IMR-90 (cell line): ENCODE results near the gene AURKA. TPM values are rescaled to one million over a fixed set of nuclear protein-coding genes. Genes with fewer than 3 reads are reported as not detected.

Source experiments
- ATAC-seq: fragments of 200-7000 bp; cut with Tn5 transposase; 2 replicates; pipeline ENCODE4 v1.9.1; 2020; ENCODE audit warnings: low read depth, mild to moderate bottlenecking, moderate library complexity
- BruUV-seq: library from RNA; stranded (reverse); fragments of 400-500 nt; replicated peaks from 2 replicates; lab custom pipeline; 2021; lab: Mats Ljungman, UMichigan
- CTCF ChIA-PET: fragments of 300-600 bp; formaldehyde crosslinking; extraction: SDS; loops from one replicate; lab custom pipeline; 2021; ENCODE audit warnings: antibody characterized with exemption; lab: Yijun Ruan, JAX
- POLR2A ChIA-PET: fragments of 300-600 bp; sonication (Branson Sonifier 250); formaldehyde crosslinking; loops from one replicate; lab custom pipeline; 2022; ENCODE audit warnings: antibody characterized with exemption; ENCODE audit not compliant: unreplicated experiment; lab: Charles Lee
- DNase-seq: peaks from one replicate; pipeline ENCODE4 v3.0.0; 2013
- H2AFZ ChIP-seq: replicated peaks from 2 replicates; pipeline ENCODE3; 2013; ENCODE audit warnings: low read length, mild to moderate bottlenecking; ENCODE audit not compliant: poor library complexity
- H2AK5ac ChIP-seq: 2 replicates; pipeline ENCODE4 v1.6.1; 2013; ENCODE audit warnings: low read depth, low read length, inconsistent platforms
- H2AK9ac ChIP-seq: replicated peaks from 2 replicates; pipeline ENCODE3; 2013; ENCODE audit warnings: mild to moderate bottlenecking, low read depth, low read length, moderate library complexity; ENCODE audit not compliant: poor library complexity
- H2BK120ac ChIP-seq: 2 replicates; pipeline ENCODE4 v1.6.1; 2013; ENCODE audit warnings: low read depth, low read length, inconsistent platforms
- H2BK15ac ChIP-seq: 3 replicates; pipeline ENCODE4 v1.6.1; 2013; ENCODE audit warnings: low read depth, low read length, inconsistent platforms
- H2BK20ac ChIP-seq: 2 replicates; pipeline ENCODE4 v1.6.1; 2013; ENCODE audit warnings: low read depth, mild to moderate bottlenecking, inconsistent platforms, low read length, moderate library complexity
- H2BK5ac ChIP-seq: 2 replicates; pipeline ENCODE4 v1.6.1; 2013; ENCODE audit warnings: mild to moderate bottlenecking, low read depth, low read length, inconsistent platforms; ENCODE audit not compliant: poor library complexity, severe bottlenecking
- H3K14ac ChIP-seq: replicated peaks from 2 replicates; pipeline ENCODE4 v1.6.1; 2013; ENCODE audit warnings: low read depth, low read length, inconsistent platforms
- H3K18ac ChIP-seq: 2 replicates; pipeline ENCODE4 v1.6.1; 2013; ENCODE audit warnings: low read depth, low read length, control low read depth
- H3K23ac ChIP-seq: 2 replicates; pipeline ENCODE4 v1.6.1; 2013; ENCODE audit warnings: low read depth, low read length, inconsistent platforms
- H3K27ac ChIP-seq: 2 replicates; pipeline ENCODE4 v1.5.1; 2013; ENCODE audit warnings: mild to moderate bottlenecking, control low read depth, low read length; ENCODE audit not compliant: insufficient read depth
- H3K27me3 ChIP-seq: 2 replicates; pipeline ENCODE4 v1.6.1; 2013; ENCODE audit warnings: low read length; ENCODE audit not compliant: control insufficient read depth, insufficient read depth
- H3K36me3 ChIP-seq: 2 replicates; pipeline ENCODE4 v1.6.1; 2013; ENCODE audit warnings: low read length, mixed read lengths; ENCODE audit not compliant: control insufficient read depth, insufficient read depth
- H3K4ac ChIP-seq: 2 replicates; pipeline ENCODE4 v1.6.1; 2013; ENCODE audit warnings: low read depth, low read length, inconsistent platforms
- H3K4me1 ChIP-seq: 2 replicates; pipeline ENCODE4 v1.6.1; 2013; ENCODE audit warnings: low read length, mixed read lengths; ENCODE audit not compliant: control insufficient read depth, insufficient read depth
- H3K4me2 ChIP-seq: 2 replicates; pipeline ENCODE4 v1.6.1; 2013; ENCODE audit warnings: low read depth, mild to moderate bottlenecking, control low read depth, low read length, moderate library complexity
- H3K4me3 ChIP-seq: 2 replicates; pipeline ENCODE4 v1.5.1; 2013; ENCODE audit warnings: low read depth, mild to moderate bottlenecking, control low read depth, low read length, moderate library complexity; ENCODE audit not compliant: insufficient read depth
- H3K56ac ChIP-seq: 2 replicates; pipeline ENCODE4 v1.6.1; 2013; ENCODE audit warnings: low read length, inconsistent platforms; ENCODE audit not compliant: insufficient read depth; ENCODE audit errors: extremely low read depth
- H3K79me1 ChIP-seq, 2 experiments: 2 replicates each; pipeline ENCODE4 v1.6.1; 2013; ENCODE audit warnings: low read length in 2 of 2, inconsistent platforms in 1 of 2, low read depth in 1 of 2
- H3K9ac ChIP-seq: 2 replicates; pipeline ENCODE4 v1.6.1; 2013; ENCODE audit warnings: low read depth, low read length, control low read depth
- H3K9me1 ChIP-seq: 2 replicates; pipeline ENCODE4 v1.6.1; 2013; ENCODE audit warnings: low read length, inconsistent platforms; ENCODE audit not compliant: insufficient read depth
- H3K9me3 ChIP-seq: 2 replicates; pipeline ENCODE4 v1.6.1; 2013; ENCODE audit warnings: low read length; ENCODE audit not compliant: control insufficient read depth, insufficient read depth
- H4K20me1 ChIP-seq: 2 replicates; pipeline ENCODE4 v1.6.1; 2013; ENCODE audit warnings: low read length, inconsistent platforms; ENCODE audit not compliant: insufficient read depth
- H4K5ac ChIP-seq: 2 replicates; pipeline ENCODE4 v1.6.1; 2013; ENCODE audit warnings: mild to moderate bottlenecking, low read depth, low read length, control low read depth
- H4K8ac ChIP-seq, 2 experiments: 2 replicates each; pipeline ENCODE4 v1.6.1; 2013; ENCODE audit warnings: low read depth in 2 of 2, low read length in 2 of 2, control low read depth in 1 of 2, inconsistent platforms in 1 of 2
- H4K91ac ChIP-seq: 2 replicates; pipeline ENCODE4 v1.6.1; 2013; ENCODE audit warnings: low read depth, low read length, inconsistent platforms; ENCODE audit not compliant: insufficient read depth
- BHLHE40 ChIP-seq: fragments of 150-350 bp; IDR thresholded peaks from 2 replicates; pipeline ENCODE4 v1.6.1; 2016; ENCODE audit warnings: mild to moderate bottlenecking, low read depth, low read length
- CEBPB ChIP-seq: IDR thresholded peaks from 2 replicates; pipeline ENCODE4 v1.6.1; 2012; ENCODE audit warnings: low read depth, low read length, improper control_type of control experiment
- FOS ChIP-seq: fragments of 150-350 bp; IDR thresholded peaks from 2 replicates; pipeline ENCODE4 v1.6.1; 2016; ENCODE audit warnings: low read depth, low read length
- RAD21 ChIP-seq: IDR thresholded peaks from 2 replicates; pipeline ENCODE4 v1.6.1; 2012; ENCODE audit warnings: low read length, improper control_type of control experiment
- RFX5 ChIP-seq: IDR thresholded peaks from 2 replicates; pipeline ENCODE4 v1.8.0; 2012; ENCODE audit warnings: low read depth, mild to moderate bottlenecking, low read length, moderate library complexity
- SMC3 ChIP-seq: fragments of 150-350 bp; IDR thresholded peaks from 2 replicates; pipeline ENCODE4 v1.6.1; 2016; ENCODE audit warnings: low read depth, mild to moderate bottlenecking, antibody characterized with exemption, low read length, moderate library complexity
- WGBS, 2 experiments: methylation state at CpG; one replicate each; pipeline versions ENCODE4 v1.1.5 to v1.1.7; 2013; ENCODE audit warnings: missing lambda C conversion rate in 2 of 2; ENCODE audit not compliant: insufficient read length in 1 of 2; ENCODE audit errors: extremely low coverage in 2 of 2; 5-methylcytosine and 5-hydroxymethylcytosine counted together
- dilution Hi-C: fragments of 300-500 bp; cut with HindIII; formaldehyde crosslinking; loops from one replicate; pipeline ENCODE4 v1.14.3; 2018; ENCODE audit warnings: low sequenced_read_pairs; ENCODE audit not compliant: unreplicated experiment
- in situ Hi-C: fragments of 300-500 bp; cut with MboI; formaldehyde crosslinking; loops from 3 replicates; pipeline ENCODE4 v1.14.3; 2019; ENCODE audit warnings: low sequenced_read_pairs, inconsistent platforms, mixed read lengths
- intact Hi-C: fragments of 100-400 bp; cut with micrococcal nuclease; formaldehyde crosslinking; loops from 2 replicates; pipeline ENCODE4 v1.10.0; 2022
- polyA plus RNA-seq, 3 experiments: library from polyadenylated mRNA; depleted of rRNA; stranded (reverse); fragments of >200 nt; gene quantifications; 2 replicates each; pipeline ENCODE4 v1.2.3, GENCODE V29; 2012; ENCODE audit warnings: low replicate concordance in 1 of 3
- total RNA-seq: library from RNA; depleted of rRNA; stranded (reverse); fragments of >200 nt; gene quantifications from 2 replicates; pipeline ENCODE4 v1.2.3, GENCODE V29; 2012
- TF ChIP-seq, protein P1 (sequence below): conservative IDR thresholded peaks from 2 replicates; pipeline ENCODE4 v1.5.1; 2012; ENCODE audit warnings: mild to moderate bottlenecking, low read depth, low read length, improper control_type of control experiment
- TF ChIP-seq, protein P2 (sequence below): fragments of 150-350 bp; IDR thresholded peaks from 2 replicates; pipeline ENCODE4 v1.6.1; 2016; ENCODE audit warnings: low read depth, mild to moderate bottlenecking, low read length, moderate library complexity, borderline replicate concordance

Gene AURKA
- total and polyA plus RNA-seq, 2 of the 4 experiments (the other 2 are of a cell fraction) = 68.0 to 83.3 TPM

DNA sequence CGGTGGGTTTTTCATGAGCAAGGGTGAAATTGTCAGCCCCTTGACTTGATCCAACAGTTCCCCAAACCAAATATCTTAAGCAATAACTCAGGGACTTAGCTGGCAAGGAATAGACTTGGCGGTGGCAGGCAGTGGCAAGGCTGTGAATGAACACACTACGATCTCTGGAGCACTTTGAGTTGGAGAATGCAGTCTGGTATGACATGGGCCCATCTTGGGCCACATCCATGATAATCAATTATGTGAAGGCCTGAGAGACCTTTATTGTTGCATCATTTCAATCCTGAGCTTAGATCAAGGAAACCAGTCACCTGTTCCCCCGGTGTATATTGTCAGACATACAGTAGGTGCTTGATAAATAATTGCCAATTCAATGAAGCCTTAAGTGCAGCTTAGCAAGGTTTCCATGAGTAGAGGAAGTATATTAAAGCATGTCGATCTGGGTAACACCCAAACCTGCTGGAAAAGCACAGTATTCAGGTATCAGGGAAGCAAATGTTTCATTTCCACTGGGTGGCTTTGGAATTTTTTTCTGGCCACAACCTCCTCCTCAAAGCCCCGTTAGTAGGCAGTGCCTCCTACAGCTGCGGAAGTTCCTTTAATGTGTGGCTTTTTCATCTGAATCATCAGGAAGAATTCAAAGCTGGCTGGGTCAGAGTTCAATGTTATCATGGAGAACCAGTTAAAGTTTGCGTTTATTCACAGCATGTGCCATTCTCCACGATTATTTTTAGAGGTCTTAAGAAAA lies 30.2 kb upstream of the AURKA start:
- ChIA-PET CTCF (interaction anchor here (1.0 kb wide), 1 partner anchor 11 kb away, joined by 3 read pairs; no protein-coding TSS in a partner anchor), POLR2A (interaction anchor here (0.7 to 1.0 kb wide), 3 partner anchors 9 to 18 kb away, joined by 3 to 4 read pairs (median 3); partner anchors contain the start of gene CASS4)
- peak overlapping the region; percentile 93 for H3K14ac ChIP-seq
- peak overlapping the region; percentile 99 for H2BK20ac ChIP-seq
- WGBS, 2 experiments = 88% methylated on average over 1 of the region's 9 CpGs; no CpG with 5 or more reads in 1 of the 2 experiments
- peaks cover 35 to 76% of the 10 kb centered on the region in 2 experiments for H3K79me1 ChIP-seq
- peak overlapping the region; percentile 25; the same call in 1 of the 2 replicates for H3K9ac ChIP-seq
- H3K36me3 ChIP-seq = peaks cover 27% of the 10 kb centered on the region
- H3K56ac ChIP-seq = peak overlapping the region; percentile 85
- peak overlapping the region; percentile 40; the same call in 1 of the 2 replicates for H3K4me2 ChIP-seq
- peak overlapping the region; percentile 96 for H4K5ac ChIP-seq
- H3K27ac ChIP-seq = peak overlapping the region; percentile 90
- H3K4me3 ChIP-seq = no peak overlapping the region
- peak overlapping the region; percentile 97 for H3K4ac ChIP-seq
- no peak overlapping the region for H2AFZ ChIP-seq
- peak overlapping the region; percentile 60 for H2BK15ac ChIP-seq
- H4K8ac ChIP-seq = peak overlapping the region; percentile 83 to 95
- H4K20me1 ChIP-seq = no peaks in the 10 kb centered on the region
- peak overlapping the region; percentile 74 for H3K18ac ChIP-seq
- peaks cover 29% of the 10 kb centered on the region for H3K9me1 ChIP-seq
- no peaks in the 10 kb centered on the region for H3K9me3 ChIP-seq
- intact Hi-C loops (no loop called here), in situ Hi-C loops (no loop called here), dilution Hi-C loops (no loop called here)
- DNase-seq (peak; percentile 88), ATAC-seq (peak; percentile 83)
- TF ChIP-seq BHLHE40 = peak; percentile 56; the same call in 1 of the 2 replicates
- peak; percentile 10; the same call in 1 of the 2 replicates for TF ChIP-seq SMC3
- no peak for TF ChIP-seq FOS
- TF ChIP-seq, protein P1, sequence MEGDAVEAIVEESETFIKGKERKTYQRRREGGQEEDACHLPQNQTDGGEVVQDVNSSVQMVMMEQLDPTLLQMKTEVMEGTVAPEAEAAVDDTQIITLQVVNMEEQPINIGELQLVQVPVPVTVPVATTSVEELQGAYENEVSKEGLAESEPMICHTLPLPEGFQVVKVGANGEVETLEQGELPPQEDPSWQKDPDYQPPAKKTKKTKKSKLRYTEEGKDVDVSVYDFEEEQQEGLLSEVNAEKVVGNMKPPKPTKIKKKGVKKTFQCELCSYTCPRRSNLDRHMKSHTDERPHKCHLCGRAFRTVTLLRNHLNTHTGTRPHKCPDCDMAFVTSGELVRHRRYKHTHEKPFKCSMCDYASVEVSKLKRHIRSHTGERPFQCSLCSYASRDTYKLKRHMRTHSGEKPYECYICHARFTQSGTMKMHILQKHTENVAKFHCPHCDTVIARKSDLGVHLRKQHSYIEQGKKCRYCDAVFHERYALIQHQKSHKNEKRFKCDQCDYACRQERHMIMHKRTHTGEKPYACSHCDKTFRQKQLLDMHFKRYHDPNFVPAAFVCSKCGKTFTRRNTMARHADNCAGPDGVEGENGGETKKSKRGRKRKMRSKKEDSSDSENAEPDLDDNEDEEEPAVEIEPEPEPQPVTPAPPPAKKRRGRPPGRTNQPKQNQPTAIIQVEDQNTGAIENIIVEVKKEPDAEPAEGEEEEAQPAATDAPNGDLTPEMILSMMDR = peak; percentile 34
- TF ChIP-seq CEBPB = peak; percentile 57; the same call in 1 of the 2 replicates
- TF ChIP-seq, protein P2, sequence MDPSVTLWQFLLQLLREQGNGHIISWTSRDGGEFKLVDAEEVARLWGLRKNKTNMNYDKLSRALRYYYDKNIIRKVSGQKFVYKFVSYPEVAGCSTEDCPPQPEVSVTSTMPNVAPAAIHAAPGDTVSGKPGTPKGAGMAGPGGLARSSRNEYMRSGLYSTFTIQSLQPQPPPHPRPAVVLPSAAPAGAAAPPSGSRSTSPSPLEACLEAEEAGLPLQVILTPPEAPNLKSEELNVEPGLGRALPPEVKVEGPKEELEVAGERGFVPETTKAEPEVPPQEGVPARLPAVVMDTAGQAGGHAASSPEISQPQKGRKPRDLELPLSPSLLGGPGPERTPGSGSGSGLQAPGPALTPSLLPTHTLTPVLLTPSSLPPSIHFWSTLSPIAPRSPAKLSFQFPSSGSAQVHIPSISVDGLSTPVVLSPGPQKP = no peak
- TF ChIP-seq RAD21 = peak; percentile 43; the same call in 1 of the 2 replicates
- TF ChIP-seq RFX5 = no peak
- no peaks in the 10 kb centered on the region for H3K27me3 ChIP-seq
- peaks cover 39% of the 10 kb centered on the region for H3K4me1 ChIP-seq
- no TSS peak for BruUV-seq
- peak overlapping the region; percentile 84 for H2AK9ac ChIP-seq
- H2AK5ac ChIP-seq = peak overlapping the region; percentile 96
- peak overlapping the region; percentile 99 for H2BK120ac ChIP-seq
- H4K91ac ChIP-seq = peak overlapping the region; percentile 97
- H2BK5ac ChIP-seq = peak overlapping the region; percentile 93
- H3K23ac ChIP-seq = peak overlapping the region; percentile 82
